HL-60/S4 (cell line): ENCODE data around the gene C11orf87.

Source experiments
- in situ Hi-C: fragments of 300-500 bp; cut with MboI; formaldehyde crosslinking; loops from 2 replicates; pipeline ENCODE4 v1.14.3; 2022; ENCODE audit warnings: low sequenced_read_pairs

Gene C11orf87

GRCh38 chr11:109421981-109422869, at the start of gene C11orf87:
Gene C11orf87, plus strand, starts transcription at chr11:109422190. Its CDS starts 1,444 bp downstream, at chr11:109423634.
- in situ Hi-C loops = no loop called here

- in situ Hi-C loops = no loop called here
Observed at GRCh38 chr11:109374032-109374431, 48.0 kb upstream of the C11orf87 start.

- in situ Hi-C loops = no loop called here
Observed at GRCh38 chr11:109374441-109374840, 47.5 kb upstream of the C11orf87 start.

GRCh38 chr11:109377039-109377742, 44.8 kb upstream of the C11orf87 start:
- in situ Hi-C loops = no loop called here

- in situ Hi-C loops = no loop called here
Observed at GRCh38 chr11:109378034-109378433, 44.0 kb upstream of the C11orf87 start.

- in situ Hi-C loops = no loop called here
Observed at GRCh38 chr11:109383306-109383705, 38.7 kb upstream of the C11orf87 start.

GRCh38 chr11:109384873-109385272, 37.1 kb upstream of the C11orf87 start:
- in situ Hi-C loops = no loop called here

- in situ Hi-C loops = no loop called here
Observed at GRCh38 chr11:109388982-109389381, 33.0 kb upstream of the C11orf87 start.

- in situ Hi-C loops = no loop called here
Observed at GRCh38 chr11:109390752-109391151, 31.2 kb upstream of the C11orf87 start.

- in situ Hi-C loops = no loop called here
Observed at GRCh38 chr11:109401545-109401944, 20.4 kb upstream of the C11orf87 start.

- in situ Hi-C loops = no loop called here
Observed at GRCh38 chr11:109405671-109406070, 16.3 kb upstream of the C11orf87 start.

- in situ Hi-C loops = no loop called here
Observed at GRCh38 chr11:109416601-109417000, 5.4 kb upstream of the C11orf87 start.

- in situ Hi-C loops = no loop called here
Observed at GRCh38 chr11:109422870-109423465, 978 bp downstream of the C11orf87 start.

GRCh38 chr11:109423466-109424190, 1.6 kb downstream of the C11orf87 start:
- in situ Hi-C loops = no loop called here

- in situ Hi-C loops = no loop called here
Observed at GRCh38 chr11:109424901-109425300, 2.9 kb downstream of the C11orf87 start.

GRCh38 chr11:109425554-109425953, 3.6 kb downstream of the C11orf87 start:
- in situ Hi-C loops = no loop called here

- in situ Hi-C loops = no loop called here
Observed at GRCh38 chr11:109426442-109427240, 4.7 kb downstream of the C11orf87 start.

GRCh38 chr11:109432105-109432504, 10.1 kb downstream of the C11orf87 start:
- in situ Hi-C loops = no loop called here

- in situ Hi-C loops = no loop called here
Observed at GRCh38 chr11:109433753-109434256, 11.8 kb downstream of the C11orf87 start.
